ENCODE results near the gene COL18A1.

Gene COL18A1

GRCh38 chr21:45519182-45519581, 114.2 kb downstream of the COL18A1 start:
- Histone ChIP-seq H3K27me3 (ENCODE audit: control insufficient read depth in 3 of 3, insufficient read depth in 3 of 3, low read depth in 1 of 3, low read length in 3 of 3) (no peaks in the 10 kb centered on the region), H3K27ac (replicated peaks; ENCODE audit: low read length) (no peak overlapping the region), H4K8ac (ENCODE audit: low read depth, low read length) (no peak overlapping the region), H3K79me1 (ENCODE audit: low read depth, low read length) (peaks cover 5% of the 10 kb centered on the region), H3K9me3 (replicated peaks in 1 of 2; ENCODE audit: control insufficient read depth in 2 of 2, insufficient read depth in 1 of 2, low read depth in 1 of 2, low read length in 2 of 2) (peaks cover 11 to 22% of the 10 kb centered on the region in 2 donors), H2BK15ac (ENCODE audit: low read length) (no peak overlapping the region), H3K4me1 (ENCODE audit: control insufficient read depth in 2 of 2, insufficient read depth in 1 of 2, low read depth in 1 of 2, low read length in 2 of 2) (no peaks in the 10 kb centered on the region), H2AK5ac (ENCODE audit: low read depth, low read length) (no peak overlapping the region), H2BK120ac (ENCODE audit: low read depth, low read length) (no peak overlapping the region), H3K14ac (ENCODE audit: low read length) (no peak overlapping the region), H2BK5ac (ENCODE audit: low read length) (no peak overlapping the region), H3K36me3 (replicated peaks in 1 of 2; ENCODE audit: control insufficient read depth in 2 of 2, insufficient read depth in 2 of 2, low read length in 2 of 2) (peaks cover 13 to 29% of the 10 kb centered on the region in 2 donors), H2AFZ (ENCODE audit: low read length) (no peak overlapping the region), H3K18ac (ENCODE audit: low read length) (no peak overlapping the region), H3K4me2 (ENCODE audit: insufficient read depth, low read length, poor library complexity, severe bottlenecking) (no peak overlapping the region), H4K91ac (ENCODE audit: low read depth, low read length, poor library complexity) (no peak overlapping the region), H3K4me3 (ENCODE audit: low read length in 2 of 2) (no peak overlapping the region), H3K4ac (ENCODE audit: low read length) (no peak overlapping the region), H3K9ac (ENCODE audit: low read depth, low read length, poor library complexity) (no peak overlapping the region), H2BK12ac (ENCODE audit: low read length) (no peak overlapping the region), H3K23ac (ENCODE audit: low read depth, low read length, poor library complexity) (no peak overlapping the region)
- WGBS, 2 donors (ENCODE audit: extremely low coverage in 2 of 2, insufficient read length in 2 of 2, insufficient replicate concordance in 1 of 2), result no CpG with 5 or more reads among the region's 4 CpGs
- no peak for DNase-seq (ENCODE audit: low spot score)

DNA sequence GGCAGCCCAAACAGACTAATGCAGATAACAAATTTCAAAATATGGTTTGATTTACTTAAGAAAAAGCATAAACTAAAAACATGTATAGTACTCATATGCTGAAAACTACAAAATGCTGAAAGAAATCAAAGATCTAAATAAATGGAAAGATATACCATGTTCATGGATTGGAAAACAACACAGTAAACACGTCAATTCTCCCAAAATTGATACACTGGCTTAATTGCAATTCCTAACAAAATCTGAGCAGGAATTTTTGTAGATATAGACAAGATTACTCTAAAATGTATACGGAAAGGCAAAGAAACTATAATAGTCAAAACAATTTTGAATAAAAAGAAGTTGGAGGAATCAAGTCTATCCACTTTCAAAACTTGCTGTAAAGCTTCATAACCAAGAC, 116.3 kb downstream of the COL18A1 start:
- Histone ChIP-seq H3K9ac (ENCODE audit: low read depth, low read length, poor library complexity) (no peak overlapping the region), H3K27me3 (ENCODE audit: control insufficient read depth in 3 of 3, insufficient read depth in 3 of 3, low read depth in 1 of 3, low read length in 3 of 3) (no peaks in the 10 kb centered on the region), H3K18ac (ENCODE audit: low read length) (no peak overlapping the region), H3K27ac (replicated peaks; ENCODE audit: low read length) (no peak overlapping the region), H2AK5ac (ENCODE audit: low read depth, low read length) (no peak overlapping the region), H3K4ac (ENCODE audit: low read length) (no peak overlapping the region), H3K79me1 (ENCODE audit: low read depth, low read length) (no peaks in the 10 kb centered on the region), H4K91ac (ENCODE audit: low read depth, low read length, poor library complexity) (no peak overlapping the region), H2BK15ac (ENCODE audit: low read length) (no peak overlapping the region), H4K8ac (ENCODE audit: low read depth, low read length) (no peak overlapping the region), H3K9me3 (replicated peaks in 1 of 2; ENCODE audit: control insufficient read depth in 2 of 2, insufficient read depth in 1 of 2, low read depth in 1 of 2, low read length in 2 of 2) (peaks cover 13 to 22% of the 10 kb centered on the region in 2 donors), H2BK5ac (ENCODE audit: low read length) (no peak overlapping the region), H3K4me1 (ENCODE audit: control insufficient read depth in 2 of 2, insufficient read depth in 1 of 2, low read depth in 1 of 2, low read length in 2 of 2) (no peaks in the 10 kb centered on the region), H2AFZ (ENCODE audit: low read length) (no peak overlapping the region), H3K14ac (ENCODE audit: low read length) (no peak overlapping the region), H3K23ac (ENCODE audit: low read depth, low read length, poor library complexity) (no peak overlapping the region), H3K36me3 (replicated peaks in 1 of 2; ENCODE audit: control insufficient read depth in 2 of 2, insufficient read depth in 2 of 2, low read length in 2 of 2) (peaks cover 13 to 31% of the 10 kb centered on the region in 2 donors), H2BK12ac (ENCODE audit: low read length) (no peak overlapping the region), H3K4me3 (ENCODE audit: low read length in 2 of 2) (no peak overlapping the region), H2BK120ac (ENCODE audit: low read depth, low read length) (no peak overlapping the region), H3K4me2 (ENCODE audit: insufficient read depth, low read length, poor library complexity, severe bottlenecking) (no peak overlapping the region)
- no CpG with 5 or more reads among the region's 2 CpGs for WGBS, 2 donors (ENCODE audit: extremely low coverage in 2 of 2, insufficient read length in 2 of 2, insufficient replicate concordance in 1 of 2)
- DNase-seq (ENCODE audit: low spot score), result no peak

DNA sequence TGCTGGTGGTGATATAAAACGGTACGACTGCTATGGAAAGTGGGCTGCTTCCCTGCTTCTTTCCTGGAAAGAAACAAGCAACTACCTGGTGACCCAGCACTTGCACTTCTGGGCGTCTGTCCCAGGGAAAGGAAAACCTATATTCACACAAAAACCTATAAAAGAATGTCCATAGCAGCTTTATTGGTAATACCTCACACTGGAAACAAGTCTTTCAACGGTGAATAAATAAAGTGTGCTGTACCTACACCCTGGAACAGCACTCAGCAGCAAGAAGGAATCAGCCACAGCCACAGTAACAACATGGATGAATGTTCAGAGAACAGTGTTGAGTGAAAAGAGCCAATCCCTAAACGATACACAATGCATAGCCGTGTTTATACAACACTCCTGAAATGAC, 117.4 kb downstream of the COL18A1 start:
- Histone ChIP-seq H3K36me3 (replicated peaks in 1 of 2; ENCODE audit: control insufficient read depth in 2 of 2, insufficient read depth in 2 of 2, low read length in 2 of 2) (peaks cover 8 to 24% of the 10 kb centered on the region in 2 donors), H3K18ac (ENCODE audit: low read length) (no peak overlapping the region), H2BK120ac (ENCODE audit: low read depth, low read length) (no peak overlapping the region), H3K4me2 (ENCODE audit: insufficient read depth, low read length, poor library complexity, severe bottlenecking) (no peak overlapping the region), H4K91ac (ENCODE audit: low read depth, low read length, poor library complexity) (no peak overlapping the region), H3K27me3 (ENCODE audit: control insufficient read depth in 3 of 3, insufficient read depth in 3 of 3, low read depth in 1 of 3, low read length in 3 of 3) (no peaks in the 10 kb centered on the region), H3K79me1 (ENCODE audit: low read depth, low read length) (no peaks in the 10 kb centered on the region), H2AFZ (ENCODE audit: low read length) (no peak overlapping the region), H3K9me3 (replicated peaks in 1 of 2; ENCODE audit: control insufficient read depth in 2 of 2, insufficient read depth in 1 of 2, low read depth in 1 of 2, low read length in 2 of 2) (peaks cover 13 to 22% of the 10 kb centered on the region in 2 donors), H2BK5ac (ENCODE audit: low read length) (no peak overlapping the region), H3K4ac (ENCODE audit: low read length) (no peak overlapping the region), H2BK15ac (ENCODE audit: low read length) (no peak overlapping the region), H2AK5ac (ENCODE audit: low read depth, low read length) (no peak overlapping the region), H3K23ac (ENCODE audit: low read depth, low read length, poor library complexity) (no peak overlapping the region), H3K14ac (ENCODE audit: low read length) (no peak overlapping the region), H2BK12ac (ENCODE audit: low read length) (no peak overlapping the region), H3K4me3 (ENCODE audit: low read length in 2 of 2) (no peak overlapping the region), H3K4me1 (ENCODE audit: control insufficient read depth in 2 of 2, insufficient read depth in 1 of 2, low read depth in 1 of 2, low read length in 2 of 2) (no peaks in the 10 kb centered on the region), H3K9ac (ENCODE audit: low read depth, low read length, poor library complexity) (no peak overlapping the region), H3K27ac (replicated peaks; ENCODE audit: low read length) (no peak overlapping the region), H4K8ac (ENCODE audit: low read depth, low read length) (no peak overlapping the region)
- DNase-seq (ENCODE audit: low spot score), result no peak
- WGBS, 2 donors (ENCODE audit: extremely low coverage in 2 of 2, insufficient read length in 2 of 2, insufficient replicate concordance in 1 of 2), result no CpG with 5 or more reads among the region's 6 CpGs

DNA sequence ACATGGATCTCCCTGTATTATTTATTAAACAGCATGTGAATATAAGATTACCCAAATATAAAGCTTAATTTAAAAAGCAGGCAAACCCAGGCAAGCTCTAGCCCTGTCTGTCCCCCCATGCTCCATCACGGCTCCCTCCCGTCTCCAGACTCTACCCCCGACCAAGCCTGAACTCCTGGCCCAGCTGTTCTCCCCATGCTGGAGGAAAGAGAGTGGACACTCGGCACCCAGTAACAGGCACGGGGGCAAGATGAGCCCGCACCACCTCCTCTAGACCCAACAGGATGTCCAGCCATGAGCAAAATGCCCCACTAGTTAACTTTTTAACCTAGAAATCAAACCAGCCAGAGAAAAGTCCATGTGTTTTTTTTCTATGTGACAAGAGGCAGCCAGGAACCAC, 118.0 kb downstream of the COL18A1 start:
- Histone ChIP-seq H2BK5ac (ENCODE audit: low read length) (no peak overlapping the region), H3K4me3 (ENCODE audit: low read length in 2 of 2) (no peak overlapping the region), H3K18ac (ENCODE audit: low read length) (no peak overlapping the region), H2BK12ac (ENCODE audit: low read length) (no peak overlapping the region), H3K79me1 (ENCODE audit: low read depth, low read length) (no peaks in the 10 kb centered on the region), H2BK15ac (ENCODE audit: low read length) (no peak overlapping the region), H3K27ac (replicated peaks; ENCODE audit: low read length) (no peak overlapping the region), H3K14ac (ENCODE audit: low read length) (no peak overlapping the region), H3K9me3 (replicated peaks in 1 of 2; ENCODE audit: control insufficient read depth in 2 of 2, insufficient read depth in 1 of 2, low read depth in 1 of 2, low read length in 2 of 2) (peaks cover 13 to 20% of the 10 kb centered on the region in 2 donors), H4K8ac (ENCODE audit: low read depth, low read length) (no peak overlapping the region), H2AK5ac (ENCODE audit: low read depth, low read length) (no peak overlapping the region), H2AFZ (ENCODE audit: low read length) (no peak overlapping the region), H4K91ac (ENCODE audit: low read depth, low read length, poor library complexity) (no peak overlapping the region), H3K36me3 (replicated peaks in 1 of 2; ENCODE audit: control insufficient read depth in 2 of 2, insufficient read depth in 2 of 2, low read length in 2 of 2) (peaks cover 8 to 24% of the 10 kb centered on the region in 2 donors), H3K9ac (ENCODE audit: low read depth, low read length, poor library complexity) (no peak overlapping the region), H3K23ac (ENCODE audit: low read depth, low read length, poor library complexity) (no peak overlapping the region), H3K27me3 (ENCODE audit: control insufficient read depth in 3 of 3, insufficient read depth in 3 of 3, low read depth in 1 of 3, low read length in 3 of 3) (no peaks in the 10 kb centered on the region), H3K4me2 (ENCODE audit: insufficient read depth, low read length, poor library complexity, severe bottlenecking) (no peak overlapping the region), H2BK120ac (ENCODE audit: low read depth, low read length) (no peak overlapping the region), H3K4ac (ENCODE audit: low read length) (no peak overlapping the region), H3K4me1 (ENCODE audit: control insufficient read depth in 2 of 2, insufficient read depth in 1 of 2, low read depth in 1 of 2, low read length in 2 of 2) (no peaks in the 10 kb centered on the region)
- WGBS, 2 donors (ENCODE audit: extremely low coverage in 2 of 2, insufficient read length in 2 of 2, insufficient replicate concordance in 1 of 2), result no CpG with 5 or more reads among the region's 6 CpGs
- DNase-seq (ENCODE audit: low spot score), result no peak
